Activated CD4-positive, alpha-beta T cell treated with anti-CD3 and anti-CD28 coated beads, Interleukin-2, amount 10 ng/mL, durations not matched to agents 24 days and 14 days (primary cell): ENCODE data around the gene GCDH. TPM values are rescaled to one million over a fixed set of nuclear protein-coding genes. Genes with fewer than 3 reads are reported as not detected.
"Not testable (repeated sequence)": the region's sequence is repeated elsewhere in the genome, so short reads cannot be mapped to it uniquely, and the experiment has no call there.

Experiments used
- DNase-seq: peaks from one replicate; pipeline ENCODE4 v3.0.0; 2022
- H3K27ac Mint-ChIP-seq: one replicate; pipeline ENCODE4 v1.8.0; 2022; ENCODE audit warnings: mild to moderate bottlenecking, mixed read lengths
- H3K27me3 Mint-ChIP-seq: one replicate; pipeline ENCODE4 v1.8.0; 2022; ENCODE audit warnings: mixed read lengths
- H3K36me3 Mint-ChIP-seq: one replicate; pipeline ENCODE4 v1.8.0; 2022; ENCODE audit warnings: low read depth, mild to moderate bottlenecking, mixed read lengths
- H3K4me1 Mint-ChIP-seq: one replicate; pipeline ENCODE4 v1.8.0; 2021; ENCODE audit warnings: mixed read lengths
- H3K4me3 Mint-ChIP-seq: one replicate; pipeline ENCODE4 v1.8.0; 2022; ENCODE audit warnings: mild to moderate bottlenecking, moderate library complexity, mixed read lengths
- H3K9me3 Mint-ChIP-seq: one replicate; pipeline ENCODE4 v1.8.0; 2021; ENCODE audit warnings: mixed read lengths
- intact Hi-C: fragments of 100-400 bp; cut with micrococcal nuclease; formaldehyde crosslinking; loops from one replicate; pipeline ENCODE4 v1.15.1; 2023
- total RNA-seq: library from RNA; stranded (reverse); gene quantifications from 2 replicates; pipeline ENCODE4 v1.2.3, GENCODE V29; 2022

Gene GCDH
- total RNA-seq, 1 donor from 2014 or later: 66.9 TPM

GRCh38 chr19:12882589-12882988 lies 8.4 kb upstream of the GCDH start:
- no peak for DNase-seq
- H3K4me3 Mint-ChIP-seq: peak overlapping the region; percentile 85
- H3K27ac Mint-ChIP-seq: peak overlapping the region; percentile 34
- intact Hi-C loops: no loop called here
- no peaks in the 10 kb centered on the region for H3K9me3 Mint-ChIP-seq
- peaks cover 7% of the 10 kb centered on the region for H3K27me3 Mint-ChIP-seq
- H3K4me1 Mint-ChIP-seq: peaks cover 22% of the 10 kb centered on the region
- H3K36me3 Mint-ChIP-seq: peaks cover 11% of the 10 kb centered on the region

DNA sequence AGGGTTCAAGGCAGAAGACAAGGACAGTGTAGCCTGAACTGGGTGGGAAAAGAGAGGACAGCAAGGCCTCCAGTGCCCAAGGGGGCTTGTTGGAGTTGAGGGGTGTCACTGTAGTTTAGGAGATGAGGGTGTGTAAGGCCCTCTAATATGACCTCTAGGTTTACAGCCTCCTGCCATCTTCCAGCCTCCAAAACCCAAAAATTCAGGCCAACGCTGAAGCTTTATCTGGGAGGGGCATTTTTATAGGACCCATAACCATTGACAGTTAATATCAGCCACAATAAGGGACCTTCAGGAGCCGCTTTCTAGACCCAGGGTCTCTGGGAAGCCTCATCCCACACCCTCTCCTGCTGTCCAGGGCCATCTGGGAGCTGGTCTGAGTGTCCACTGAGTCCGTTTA lies 6.8 kb upstream of the GCDH start:
- H3K36me3 Mint-ChIP-seq: peaks cover 3% of the 10 kb centered on the region
- H3K27ac Mint-ChIP-seq: no peak overlapping the region
- peaks cover 7% of the 10 kb centered on the region for H3K27me3 Mint-ChIP-seq
- peak overlapping the region; percentile 95 for H3K4me3 Mint-ChIP-seq
- DNase-seq: no peak
- no peaks in the 10 kb centered on the region for H3K9me3 Mint-ChIP-seq
- intact Hi-C loops: no loop called here
- H3K4me1 Mint-ChIP-seq: peaks cover 24% of the 10 kb centered on the region

DNA sequence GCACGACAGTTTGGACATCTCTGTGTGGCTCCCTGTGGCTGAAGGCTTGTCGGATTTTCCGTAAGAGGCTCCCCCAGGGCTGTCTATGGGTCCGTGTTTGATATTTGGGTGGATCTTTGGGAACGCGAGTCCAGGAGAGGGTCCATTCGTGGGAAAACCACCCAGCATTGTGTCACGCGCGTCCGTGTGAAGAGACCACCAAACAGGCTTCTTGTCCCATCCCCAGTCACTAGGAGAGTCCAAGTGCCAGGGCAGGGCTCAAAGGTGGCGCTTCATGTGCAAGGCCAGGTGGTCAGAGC lies 6.4 kb upstream of the GCDH start:
- peaks cover 3% of the 10 kb centered on the region for H3K36me3 Mint-ChIP-seq
- peak overlapping the region; percentile 95 for H3K4me3 Mint-ChIP-seq
- H3K27ac Mint-ChIP-seq: no peak overlapping the region
- DNase-seq: no peak
- peaks cover 7% of the 10 kb centered on the region for H3K27me3 Mint-ChIP-seq
- intact Hi-C loops: no loop called here
- peaks cover 24% of the 10 kb centered on the region for H3K4me1 Mint-ChIP-seq
- no peaks in the 10 kb centered on the region for H3K9me3 Mint-ChIP-seq

DNA sequence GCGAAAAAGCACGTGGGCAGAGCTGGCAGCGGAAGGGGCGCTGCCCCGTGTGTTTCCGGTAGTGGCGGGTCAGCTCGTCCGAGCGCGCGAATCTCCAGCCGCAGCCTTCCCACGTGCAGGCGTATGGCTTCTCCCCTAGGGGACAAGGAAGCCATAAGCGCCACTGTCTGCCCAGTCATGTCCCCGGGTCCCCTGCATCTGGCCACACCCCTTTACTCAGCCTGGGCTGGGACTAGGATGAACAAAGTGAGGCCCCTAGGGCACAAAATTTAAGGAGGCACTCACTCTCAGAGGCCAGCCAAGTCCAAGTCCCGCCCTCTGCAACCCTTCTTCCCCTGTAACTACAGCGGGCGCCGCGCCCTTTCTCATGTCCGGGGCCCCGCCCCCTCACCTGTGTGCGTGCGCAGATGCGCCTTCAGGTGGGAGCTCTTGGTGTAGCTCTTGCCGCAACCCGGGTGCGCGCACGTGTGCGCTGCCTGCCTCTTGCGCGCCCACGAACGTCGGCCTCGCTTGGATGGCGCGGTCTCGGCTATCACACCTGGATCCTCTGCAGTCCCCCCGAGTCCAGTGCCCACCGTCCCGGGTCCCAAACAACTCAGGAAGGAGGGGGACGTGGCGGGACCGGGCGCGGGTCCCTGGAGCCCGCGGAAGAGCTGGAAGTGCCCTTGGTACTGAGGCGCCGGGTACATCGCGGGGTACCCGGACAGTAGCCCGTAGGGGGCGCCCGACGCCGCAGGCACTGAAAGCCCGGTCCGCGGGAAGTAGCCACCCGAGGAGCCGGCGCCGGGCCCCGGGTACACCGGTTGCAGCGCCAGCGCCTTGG lies 5.8 kb upstream of the GCDH start:
- intact Hi-C loops: loop anchor here (1.0 kb wide), 2 partner anchors 34 to 80 kb away; partner anchors contain the start of gene SYCE2
- Mint-ChIP-seq H3K36me3 (peaks cover 3% of the 10 kb centered on the region), H3K27me3 (peaks cover 7% of the 10 kb centered on the region), H3K27ac (peak overlapping the region; percentile 89), H3K4me1 (peaks cover 20% of the 10 kb centered on the region), H3K9me3 (no peaks in the 10 kb centered on the region), H3K4me3 (peak overlapping the region; percentile 95)
- peak; percentile 96 for DNase-seq

DNA sequence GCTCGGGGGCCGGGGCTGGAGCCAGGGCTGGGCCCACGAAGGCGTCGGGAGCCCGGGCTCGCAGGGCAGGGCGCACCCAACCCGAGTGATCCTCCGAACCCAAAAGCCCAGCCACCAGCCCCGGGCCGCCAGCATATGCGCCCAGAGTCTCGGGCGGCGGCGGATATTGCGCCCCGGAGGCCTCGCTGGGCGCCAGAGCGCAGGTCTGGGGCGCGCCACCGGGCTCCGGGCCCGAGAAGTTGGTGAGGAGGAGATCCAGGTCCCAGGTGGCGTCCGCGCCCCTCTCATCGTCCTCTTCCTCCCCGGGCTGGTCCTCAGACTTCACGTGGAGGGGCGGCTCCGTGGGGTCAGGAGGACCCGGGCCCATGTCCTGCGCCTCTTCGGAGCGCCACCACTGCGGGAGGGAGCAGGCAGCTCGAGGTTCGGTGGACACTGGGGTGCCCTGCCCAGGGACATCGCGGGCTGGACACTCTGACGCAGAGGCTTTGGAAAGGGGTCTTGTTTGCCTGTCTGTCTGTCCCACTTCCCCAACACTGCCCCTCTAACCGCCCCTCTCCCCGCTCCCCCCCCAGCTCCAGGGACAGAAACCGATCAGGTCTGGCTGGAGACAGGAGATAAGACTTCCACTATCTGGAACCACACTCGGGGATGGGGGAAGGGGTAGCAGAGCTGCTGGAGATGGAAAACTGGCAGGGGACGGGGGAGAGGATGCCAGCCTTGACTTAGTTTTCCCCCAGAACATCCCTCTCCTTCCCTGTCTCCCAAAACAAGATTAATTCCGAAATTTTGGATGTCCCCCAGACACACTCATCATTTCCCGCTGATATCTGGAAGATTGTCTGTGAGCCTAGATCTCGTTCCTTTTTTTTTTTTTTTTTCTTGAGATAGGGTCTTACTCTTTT lies 5.0 kb upstream of the GCDH start:
- Mint-ChIP-seq H3K27me3 (peaks cover 7% of the 10 kb centered on the region), H3K4me1 (peaks cover 22% of the 10 kb centered on the region), H3K27ac (peak overlapping the region; percentile 47), H3K4me3 (peak overlapping the region; percentile 67), H3K36me3 (peaks cover 4% of the 10 kb centered on the region), H3K9me3 (no peaks in the 10 kb centered on the region)
- no peak for DNase-seq
- intact Hi-C loops: loop anchor here (1.0 kb wide), 2 partner anchors 33 to 79 kb away; partner anchors contain the start of gene SYCE2

DNA sequence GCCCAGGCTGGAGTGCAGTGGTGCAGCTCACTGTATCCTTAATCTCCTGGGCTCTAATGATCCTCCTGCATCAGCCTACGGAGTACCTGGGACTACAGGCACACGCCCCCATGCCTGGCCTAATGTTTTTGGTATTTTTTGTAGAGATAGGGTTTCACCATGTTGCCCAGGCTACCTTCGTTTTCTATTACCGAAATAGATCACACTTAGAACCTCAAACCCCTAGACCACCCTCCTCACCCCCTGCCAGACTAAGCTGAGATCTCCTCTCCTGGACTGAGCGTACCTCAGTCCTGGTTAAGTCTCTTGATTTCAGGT lies 4.3 kb upstream of the GCDH start:
- Mint-ChIP-seq H3K36me3 (peaks cover 7% of the 10 kb centered on the region), H3K27me3 (peaks cover 7% of the 10 kb centered on the region), H3K9me3 (no peaks in the 10 kb centered on the region), H3K4me1 (peaks cover 23% of the 10 kb centered on the region), H3K4me3 (peak overlapping the region; percentile 67), H3K27ac (peak overlapping the region; percentile 47)
- DNase-seq: no peak
- intact Hi-C loops: no loop called here

DNA sequence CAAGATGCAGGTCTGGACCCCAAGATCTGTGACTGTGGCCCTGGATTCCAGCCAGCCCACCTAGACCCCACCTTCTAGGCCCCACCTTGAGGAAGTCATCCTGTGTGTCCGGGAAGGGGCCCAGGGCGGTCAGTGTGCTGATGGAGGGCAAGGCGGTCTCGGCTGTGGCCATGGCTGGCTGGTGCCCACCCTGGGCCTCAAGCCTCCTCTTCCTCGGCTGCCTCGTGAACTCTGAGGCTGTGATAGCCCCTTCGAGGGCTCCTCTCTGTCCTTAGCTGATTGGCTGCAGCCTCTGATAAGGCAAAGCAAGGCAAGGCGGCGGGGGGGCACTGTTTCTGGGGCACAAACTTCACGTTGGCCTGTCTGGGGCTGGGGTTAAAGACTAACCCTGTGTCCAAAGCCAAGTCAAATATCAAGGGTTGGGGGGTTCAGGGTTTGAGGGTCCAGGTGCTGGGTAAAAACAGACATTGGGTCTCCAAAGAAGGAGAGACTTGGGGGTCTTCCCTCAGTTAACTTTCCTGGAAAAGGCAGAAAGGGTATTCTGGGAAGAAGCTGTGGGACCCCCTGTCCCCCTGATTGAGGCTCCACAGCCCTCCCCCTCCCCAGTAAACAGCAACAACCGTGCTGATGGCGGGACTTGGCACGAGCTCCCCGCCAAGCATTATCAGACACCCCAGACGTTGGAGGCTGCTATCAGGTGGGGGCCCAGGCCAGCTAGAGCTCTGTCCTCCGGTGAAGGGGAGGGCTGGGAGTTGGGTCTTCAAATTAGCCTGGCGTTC lies 3.8 kb upstream of the GCDH start, which contains the start of gene KLF1:
TSS of gene KLF1 (minus strand) at position 233 of the 779 bp plus-strand sequence. CDS start at position 172, 61 bp downstream.
- peaks cover 10% of the 10 kb centered on the region for H3K36me3 Mint-ChIP-seq
- DNase-seq: no peak
- H3K4me1 Mint-ChIP-seq: peaks cover 29% of the 10 kb centered on the region
- H3K4me3 Mint-ChIP-seq: peak within 1 kb of the TSS; percentile 67
- intact Hi-C loops: no loop called here
- H3K27me3 Mint-ChIP-seq: peaks cover 7% of the 10 kb centered on the region
- H3K27ac Mint-ChIP-seq: peak within 1 kb of the TSS; percentile 47
- H3K9me3 Mint-ChIP-seq: no peaks in the 10 kb centered on the region

DNA sequence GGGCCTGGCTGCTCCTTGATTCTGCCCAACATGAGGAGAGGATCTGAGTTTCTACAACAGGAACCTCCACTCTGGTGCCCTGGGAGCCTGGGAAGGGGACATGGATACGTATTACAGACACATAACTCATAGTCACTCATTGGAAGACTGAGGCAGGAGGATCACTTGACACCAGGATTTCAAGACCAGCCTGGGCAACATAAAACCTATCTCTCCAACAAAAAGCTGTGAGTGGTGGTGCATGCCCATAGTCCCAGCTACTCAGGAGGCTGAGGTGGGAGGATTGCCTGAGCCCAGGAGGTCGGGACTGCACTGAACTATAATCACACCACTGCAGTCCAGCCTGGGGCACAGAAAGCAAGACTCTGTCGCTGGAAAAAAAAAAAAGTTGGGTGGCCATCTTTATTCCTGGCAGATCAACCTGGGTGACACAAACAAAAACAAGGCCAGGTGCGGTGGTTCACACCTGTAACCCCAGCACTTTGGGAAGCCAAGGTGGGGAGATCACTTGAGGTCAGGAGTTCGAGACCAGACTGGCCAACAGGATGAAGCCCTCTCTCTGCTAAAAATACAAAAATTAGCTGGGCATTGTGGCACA lies 2.9 kb upstream of the GCDH start:
- peaks cover 7% of the 10 kb centered on the region for H3K27me3 Mint-ChIP-seq
- H3K36me3 Mint-ChIP-seq: peaks cover 10% of the 10 kb centered on the region
- H3K4me1 Mint-ChIP-seq: peaks cover 29% of the 10 kb centered on the region
- no peak overlapping the region for H3K27ac Mint-ChIP-seq
- intact Hi-C loops: no loop called here
- no peaks in the 10 kb centered on the region for H3K9me3 Mint-ChIP-seq
- no peak overlapping the region for H3K4me3 Mint-ChIP-seq
- no peak for DNase-seq

- not testable (repeated sequence) for H3K9me3 Mint-ChIP-seq, DNase-seq, H3K27me3 Mint-ChIP-seq
- H3K36me3 Mint-ChIP-seq: peaks cover 22% of the 10 kb centered on the region
- H3K27ac Mint-ChIP-seq: peak overlapping the region; percentile 90
- intact Hi-C loops: loop anchor here (2.0 kb wide), 2 partner anchors 28 to 66 kb away; partner anchors contain the start of genes GADD45GIP1 and SYCE2
- H3K4me1 Mint-ChIP-seq: peaks cover 24% of the 10 kb centered on the region
- H3K4me3 Mint-ChIP-seq: peak overlapping the region; percentile 99
These were observed 617 bp upstream of the GCDH start for GRCh38 chr19:12890299-12890786.

- DNase-seq: no peak
- H3K27ac Mint-ChIP-seq: peak overlapping the region; percentile 90
- no peaks in the 10 kb centered on the region for H3K9me3 Mint-ChIP-seq
- H3K27me3 Mint-ChIP-seq: peaks cover 3% of the 10 kb centered on the region
- H3K36me3 Mint-ChIP-seq: peaks cover 22% of the 10 kb centered on the region
- peaks cover 19% of the 10 kb centered on the region for H3K4me1 Mint-ChIP-seq
- H3K4me3 Mint-ChIP-seq: peak overlapping the region; percentile 99
- intact Hi-C loops: loop anchor here (1.0 to 2.0 kb wide), 3 partner anchors 27 to 65 kb away; partner anchors contain the start of genes FARSA, GADD45GIP1 and SYCE2
These were observed 627 bp downstream of the GCDH start for GRCh38 chr19:12891553-12892021.

DNA sequence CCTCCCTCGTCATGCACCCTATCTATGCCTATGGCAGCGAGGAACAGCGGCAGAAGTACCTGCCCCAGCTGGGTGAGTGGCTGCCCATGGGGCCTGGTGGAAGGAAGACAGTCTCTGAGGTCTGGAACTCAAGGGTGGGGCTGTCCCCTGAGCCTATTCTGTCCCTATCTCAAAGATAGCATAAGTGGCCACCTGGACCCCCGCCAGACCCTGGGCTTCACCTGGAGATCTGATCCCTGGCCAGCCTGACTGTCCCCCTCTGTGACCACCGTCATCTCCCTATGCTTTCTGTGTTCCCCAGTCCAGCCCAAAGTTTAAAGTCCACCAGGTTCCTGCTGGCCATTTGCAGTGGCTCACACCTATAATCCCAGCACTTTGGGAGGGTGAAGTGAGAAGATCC lies 2.6 kb downstream of the GCDH start:
- H3K27me3 Mint-ChIP-seq: no peaks in the 10 kb centered on the region
- peak overlapping the region; percentile 99 for H3K4me3 Mint-ChIP-seq
- H3K27ac Mint-ChIP-seq: no peak overlapping the region
- no peaks in the 10 kb centered on the region for H3K9me3 Mint-ChIP-seq
- intact Hi-C loops: no loop called here
- peaks cover 18% of the 10 kb centered on the region for H3K4me1 Mint-ChIP-seq
- DNase-seq: no peak
- peaks cover 29% of the 10 kb centered on the region for H3K36me3 Mint-ChIP-seq

- no peaks in the 10 kb centered on the region for H3K9me3 Mint-ChIP-seq
These were observed 5.5 kb downstream of the GCDH start for GRCh38 chr19:12896460-12896859.

More at GRCh38 chr19:12896460-12896859, 5.5 kb downstream of the GCDH start:
- peaks cover 7% of the 10 kb centered on the region for H3K4me1 Mint-ChIP-seq
- H3K27me3 Mint-ChIP-seq: no peaks in the 10 kb centered on the region
- DNase-seq: no peak
- intact Hi-C loops: no loop called here
- peaks cover 37% of the 10 kb centered on the region for H3K36me3 Mint-ChIP-seq
- no peak overlapping the region for H3K4me3 Mint-ChIP-seq
- no peak overlapping the region for H3K27ac Mint-ChIP-seq
